Stomach smooth muscle (tissue), 2 donors: ENCODE results near the gene THAP4.

Experiments
- H3K27ac ChIP-seq: one replicate; pipeline ENCODE4 v1.7.0; 2013; ENCODE audit warnings: mild to moderate bottlenecking, low read length, inconsistent platforms
- H3K27me3 ChIP-seq, 2 donors: one replicate each; pipeline ENCODE4 v1.7.0; 2013; ENCODE audit warnings: low read length in 2 of 2; ENCODE audit not compliant: insufficient read depth in 2 of 2, control insufficient read depth in 1 of 2
- H3K36me3 ChIP-seq, 2 donors: one replicate each; pipeline ENCODE4 v1.7.0; 2013; ENCODE audit warnings: low read length in 2 of 2; ENCODE audit not compliant: control insufficient read depth in 2 of 2, insufficient read depth in 2 of 2
- H3K4me1 ChIP-seq: one replicate; pipeline ENCODE4 v1.7.0; 2013; ENCODE audit warnings: low read length; ENCODE audit not compliant: control insufficient read depth, insufficient read depth
- H3K4me3 ChIP-seq, 2 donors: one replicate each; pipeline ENCODE4 v1.7.0; 2013; ENCODE audit warnings: low read length in 2 of 2
- H3K9ac ChIP-seq, 2 donors: one replicate each; pipeline ENCODE4 v1.7.0; 2013; ENCODE audit warnings: low read length in 2 of 2, mild to moderate bottlenecking in 1 of 2
- H3K9me3 ChIP-seq, 2 donors: one replicate each; pipeline ENCODE4 v1.7.0; 2013; ENCODE audit warnings: low read length in 2 of 2; ENCODE audit not compliant: control insufficient read depth in 2 of 2
- donor health status: healthy.
- donor health status: Pancreatic carcinoma.

The THAP4 gene

GRCh38 chr2:241609859-241610793 lies 26.8 kb downstream of the THAP4 start:
- Histone ChIP-seq H3K4me1 (peaks cover 15% of the 10 kb centered on the region), H3K27ac (peak overlapping the region; percentile 78), H3K36me3 (peaks cover 3 to 8% of the 10 kb centered on the region in 2 donors), H3K27me3 (no peaks in the 10 kb centered on the region), H3K9ac (peak overlapping the region; percentile 60 to 68), H3K9me3 (no peaks in the 10 kb centered on the region), H3K4me3 (peak overlapping the region; percentile 65 to 76)

GRCh38 chr2:241608881-241609280 lies 28.1 kb downstream of the THAP4 start:
- Histone ChIP-seq H3K36me3 (peaks cover 3 to 8% of the 10 kb centered on the region in 2 donors), H3K27ac (no peak overlapping the region), H3K9me3 (no peaks in the 10 kb centered on the region), H3K27me3 (no peaks in the 10 kb centered on the region), H3K4me1 (peaks cover 15% of the 10 kb centered on the region), H3K4me3 (no peak overlapping the region), H3K9ac (peak overlapping the region in 1 of 2 donors; percentile 29)

GRCh38 chr2:241607162-241607885 lies 29.6 kb downstream of the THAP4 start:
- Histone ChIP-seq H3K4me3 (no peak overlapping the region), H3K4me1 (peaks cover 13% of the 10 kb centered on the region), H3K27me3 (no peaks in the 10 kb centered on the region), H3K27ac (no peak overlapping the region), H3K36me3 (peaks cover 5 to 13% of the 10 kb centered on the region in 2 donors), H3K9me3 (no peaks in the 10 kb centered on the region), H3K9ac (no peak overlapping the region)

- H3K4me1 ChIP-seq, result peaks cover 13% of the 10 kb centered on the region
- H3K4me3 ChIP-seq, result no peak overlapping the region
- no peak overlapping the region for H3K9ac ChIP-seq
- H3K27ac ChIP-seq, result no peak overlapping the region
- no peaks in the 10 kb centered on the region for H3K27me3 ChIP-seq
- H3K36me3 ChIP-seq, result peaks cover 13 to 18% of the 10 kb centered on the region in 2 donors
- H3K9me3 ChIP-seq, result no peaks in the 10 kb centered on the region
Measured at GRCh38 chr2:241606186-241606585, 30.8 kb downstream of the THAP4 start.

- Histone ChIP-seq H3K36me3 (peaks cover 20% of the 10 kb centered on the region in 2 donors), H3K27ac (no peak overlapping the region), H3K4me1 (no peaks in the 10 kb centered on the region), H3K9ac (no peak overlapping the region), H3K4me3 (no peak overlapping the region), H3K27me3 (no peaks in the 10 kb centered on the region), H3K9me3 (no peaks in the 10 kb centered on the region)
Measured at GRCh38 chr2:241603686-241604085, 33.3 kb downstream of the THAP4 start.

GRCh38 chr2:241602720-241603119 lies 34.2 kb downstream of the THAP4 start:
- H3K9me3 ChIP-seq, result no peaks in the 10 kb centered on the region
- H3K27me3 ChIP-seq, result no peaks in the 10 kb centered on the region
- H3K9ac ChIP-seq, result no peak overlapping the region
- no peaks in the 10 kb centered on the region for H3K4me1 ChIP-seq
- no peak overlapping the region for H3K4me3 ChIP-seq
- H3K36me3 ChIP-seq, result peaks cover 20% of the 10 kb centered on the region in 2 donors
- H3K27ac ChIP-seq, result no peak overlapping the region

- H3K27me3 ChIP-seq, result no peaks in the 10 kb centered on the region
- no peaks in the 10 kb centered on the region for H3K4me1 ChIP-seq
- H3K4me3 ChIP-seq, result no peak overlapping the region
- H3K9me3 ChIP-seq, result no peaks in the 10 kb centered on the region
- H3K36me3 ChIP-seq, result peaks cover 20% of the 10 kb centered on the region in 2 donors
- no peak overlapping the region for H3K9ac ChIP-seq
- no peak overlapping the region for H3K27ac ChIP-seq
Measured at GRCh38 chr2:241601841-241602240, 35.1 kb downstream of the THAP4 start.

GRCh38 chr2:241599615-241600014 lies 37.3 kb downstream of the THAP4 start:
- H3K27ac ChIP-seq, result no peak overlapping the region
- H3K9me3 ChIP-seq, result no peaks in the 10 kb centered on the region
- no peaks in the 10 kb centered on the region for H3K4me1 ChIP-seq
- peaks cover 14 to 22% of the 10 kb centered on the region in 2 donors for H3K36me3 ChIP-seq
- no peak overlapping the region for H3K9ac ChIP-seq
- H3K4me3 ChIP-seq, result no peak overlapping the region
- H3K27me3 ChIP-seq, result no peaks in the 10 kb centered on the region

- peaks cover 11 to 30% of the 10 kb centered on the region in 2 donors for H3K36me3 ChIP-seq
- no peaks in the 10 kb centered on the region for H3K9me3 ChIP-seq
Measured at GRCh38 chr2:241598487-241598886, 38.5 kb downstream of the THAP4 start.

GRCh38 chr2:241598061-241598460 lies 38.9 kb downstream of the THAP4 start:
- Histone ChIP-seq H3K4me1 (no peaks in the 10 kb centered on the region), H3K9ac (no peak overlapping the region), H3K9me3 (no peaks in the 10 kb centered on the region), H3K4me3 (no peak overlapping the region), H3K27ac (no peak overlapping the region), H3K36me3 (peaks cover 10 to 32% of the 10 kb centered on the region in 2 donors), H3K27me3 (no peaks in the 10 kb centered on the region)

More at GRCh38 chr2:241598487-241598886, 38.5 kb downstream of the THAP4 start:
- no peaks in the 10 kb centered on the region for H3K27me3 ChIP-seq
- no peak overlapping the region for H3K27ac ChIP-seq
- H3K4me1 ChIP-seq, result no peaks in the 10 kb centered on the region
- H3K9ac ChIP-seq, result no peak overlapping the region
- no peak overlapping the region for H3K4me3 ChIP-seq
